Gastroesophageal sphincter (tissue), 4 donors: ENCODE data around the gene ZC3H14. TPM values are rescaled to one million over a fixed set of nuclear protein-coding genes. Genes with fewer than 3 reads are reported as not detected.

Experiments
- ATAC-seq: fragments of 150-250 bp; one replicate; pipeline ENCODE4 v1.9.1; 2016; ENCODE audit warnings: mild to moderate bottlenecking, moderate library complexity
- H3K27ac ChIP-seq, 4 donors: fragments of 200-600 bp; sonication (generic) in 3 of 4; 1 replicate in 3 of 4; 2 replicates in 1 of 4; pipeline ENCODE4 v1.5.1; 2016 to 2019
- H3K27me3 ChIP-seq: fragments of 200-600 bp; sonication (generic); one replicate; pipeline ENCODE4 v1.5.1; 2019
- H3K36me3 ChIP-seq, 2 donors: fragments of 200-600 bp; sonication (generic); one replicate each; pipeline ENCODE4 v1.5.1; 2019; ENCODE audit warnings: control low read depth in 1 of 2
- H3K4me1 ChIP-seq, 3 donors: fragments of 200-600 bp; sonication (generic); 1 replicate in 2 of 3; 2 replicates in 1 of 3; pipeline ENCODE4 v1.5.1; 2016 to 2019; ENCODE audit warnings: control low read depth in 2 of 3
- H3K4me3 ChIP-seq, 2 donors: fragments of 200-600 bp; sonication (generic); one replicate each; pipeline ENCODE4 v1.5.1; 2019; ENCODE audit warnings: mild to moderate bottlenecking in 1 of 2, moderate library complexity in 1 of 2
- H3K9me3 ChIP-seq, 3 donors: fragments of 200-600 bp; sonication (generic); one replicate each; pipeline ENCODE4 v1.5.1; 2017 to 2019; ENCODE audit warnings: control low read depth in 2 of 3
- EP300 ChIP-seq: sonication (generic); formaldehyde crosslinking; IDR thresholded peaks from one replicate; pipeline ENCODE4 v1.6.1; 2017; ENCODE audit warnings: antibody characterized with exemption, mild to moderate bottlenecking
- POLR2A ChIP-seq, 2 donors: fragments of 450-650 bp; IDR thresholded peaks; one replicate each; pipeline ENCODE4 v1.6.1; 2017; ENCODE audit warnings: antibody characterized with exemption in 2 of 2, mild to moderate bottlenecking in 2 of 2, moderate library complexity in 1 of 2
- POLR2AphosphoS5 ChIP-seq: sonication (generic); formaldehyde crosslinking; IDR thresholded peaks from one replicate; pipeline ENCODE4 v1.6.1; 2017; ENCODE audit warnings: antibody characterized with exemption
- WGBS, 2 donors: methylation state at CpG; one replicate each; pipeline ENCODE4 v1.1.5; 2018; ENCODE audit warnings: low coverage in 1 of 2; 5-methylcytosine and 5-hydroxymethylcytosine counted together
- total RNA-seq, 4 donors: library from RNA; depleted of rRNA; stranded (reverse); fragments of >200 nt; gene quantifications; one replicate each; pipeline ENCODE4 v1.1.0, GENCODE V29; 2016
- TF ChIP-seq, protein P1 (sequence below), 4 experiments: fragments of 200-600 bp in 2 of 4; fragments of 450-650 bp in 2 of 4; sonication (generic) in 1 of 4; IDR thresholded peaks; one replicate each; pipeline ENCODE4 v1.5.1; 2017 to 2019; ENCODE audit warnings: antibody characterized with exemption in 4 of 4, mild to moderate bottlenecking in 2 of 4, moderate library complexity in 2 of 4

Gene ZC3H14, protein sequence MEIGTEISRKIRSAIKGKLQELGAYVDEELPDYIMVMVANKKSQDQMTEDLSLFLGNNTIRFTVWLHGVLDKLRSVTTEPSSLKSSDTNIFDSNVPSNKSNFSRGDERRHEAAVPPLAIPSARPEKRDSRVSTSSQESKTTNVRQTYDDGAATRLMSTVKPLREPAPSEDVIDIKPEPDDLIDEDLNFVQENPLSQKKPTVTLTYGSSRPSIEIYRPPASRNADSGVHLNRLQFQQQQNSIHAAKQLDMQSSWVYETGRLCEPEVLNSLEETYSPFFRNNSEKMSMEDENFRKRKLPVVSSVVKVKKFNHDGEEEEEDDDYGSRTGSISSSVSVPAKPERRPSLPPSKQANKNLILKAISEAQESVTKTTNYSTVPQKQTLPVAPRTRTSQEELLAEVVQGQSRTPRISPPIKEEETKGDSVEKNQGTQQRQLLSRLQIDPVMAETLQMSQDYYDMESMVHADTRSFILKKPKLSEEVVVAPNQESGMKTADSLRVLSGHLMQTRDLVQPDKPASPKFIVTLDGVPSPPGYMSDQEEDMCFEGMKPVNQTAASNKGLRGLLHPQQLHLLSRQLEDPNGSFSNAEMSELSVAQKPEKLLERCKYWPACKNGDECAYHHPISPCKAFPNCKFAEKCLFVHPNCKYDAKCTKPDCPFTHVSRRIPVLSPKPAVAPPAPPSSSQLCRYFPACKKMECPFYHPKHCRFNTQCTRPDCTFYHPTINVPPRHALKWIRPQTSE
- 10 to 100 TPM; 59.1 to 84.5 (median 72.3) TPM for total RNA-seq

DNA sequence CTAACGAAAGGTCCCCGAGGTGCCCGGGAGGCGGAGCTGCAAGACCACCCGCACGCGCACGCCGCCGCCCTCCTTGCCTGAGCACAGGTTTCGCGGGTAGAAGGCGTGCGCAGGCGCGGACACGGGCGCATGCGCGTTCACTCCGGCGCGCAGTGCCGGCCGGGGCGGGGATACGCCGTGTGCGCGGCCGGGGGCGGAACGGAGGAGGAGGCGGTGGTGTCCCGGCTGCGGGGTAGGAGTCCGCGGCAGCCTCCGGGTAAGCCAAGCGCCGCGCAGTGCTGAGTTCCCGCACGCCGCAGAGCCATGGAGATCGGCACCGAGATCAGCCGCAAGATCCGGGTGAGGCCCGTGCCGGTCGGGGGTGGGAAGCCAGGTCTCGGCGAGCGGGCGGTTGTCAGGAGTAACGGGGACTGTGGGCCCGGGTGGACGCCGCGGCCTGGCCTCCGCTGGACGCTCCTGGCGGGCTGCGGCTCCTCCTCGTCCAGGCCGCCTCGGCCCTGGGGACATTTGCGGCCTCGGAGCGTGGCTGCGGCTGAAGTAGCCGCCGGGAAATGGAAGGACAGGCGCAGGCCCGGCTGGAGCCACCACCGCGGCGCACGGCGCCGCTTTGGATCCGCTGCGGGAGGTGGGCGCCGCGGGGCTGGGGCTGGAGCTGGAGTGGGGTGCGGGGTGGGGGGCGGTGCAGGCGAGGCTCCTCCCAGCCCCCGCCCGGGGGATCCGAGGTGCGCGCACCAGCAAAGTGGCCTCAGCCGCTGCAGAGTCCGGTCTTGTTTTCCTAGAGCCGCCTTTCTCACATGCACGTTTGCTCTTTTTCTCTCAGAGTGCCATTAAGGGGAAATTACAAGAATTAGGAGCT, at the start of gene ZC3H14:
Gene ZC3H14 (plus strand): TSS at position 207 of the 856 bp plus-strand sequence. CDS start 97 bp downstream, at position 304.
- Histone ChIP-seq H3K27ac (peak within 1 kb of the TSS; percentile 81 to 98 (median 94)), H3K27me3 (no peaks in the 10 kb centered on the region), H3K36me3 (peaks cover 0 to 5% of the 10 kb centered on the region in 2 donors), H3K9me3 (no peaks in the 10 kb centered on the region), H3K4me3 (peak within 1 kb of the TSS; percentile 83 to 97), H3K4me1 (peaks cover 0 to 30% (median 11%) of the 10 kb centered on the region in 3 donors)
- TF ChIP-seq POLR2A (IDR thresholded peaks at IDR 0.05) (peak; percentile 76 to 82), EP300 (no peak), POLR2AphosphoS5 (peak; percentile 76)
- TF ChIP-seq, protein P1, sequence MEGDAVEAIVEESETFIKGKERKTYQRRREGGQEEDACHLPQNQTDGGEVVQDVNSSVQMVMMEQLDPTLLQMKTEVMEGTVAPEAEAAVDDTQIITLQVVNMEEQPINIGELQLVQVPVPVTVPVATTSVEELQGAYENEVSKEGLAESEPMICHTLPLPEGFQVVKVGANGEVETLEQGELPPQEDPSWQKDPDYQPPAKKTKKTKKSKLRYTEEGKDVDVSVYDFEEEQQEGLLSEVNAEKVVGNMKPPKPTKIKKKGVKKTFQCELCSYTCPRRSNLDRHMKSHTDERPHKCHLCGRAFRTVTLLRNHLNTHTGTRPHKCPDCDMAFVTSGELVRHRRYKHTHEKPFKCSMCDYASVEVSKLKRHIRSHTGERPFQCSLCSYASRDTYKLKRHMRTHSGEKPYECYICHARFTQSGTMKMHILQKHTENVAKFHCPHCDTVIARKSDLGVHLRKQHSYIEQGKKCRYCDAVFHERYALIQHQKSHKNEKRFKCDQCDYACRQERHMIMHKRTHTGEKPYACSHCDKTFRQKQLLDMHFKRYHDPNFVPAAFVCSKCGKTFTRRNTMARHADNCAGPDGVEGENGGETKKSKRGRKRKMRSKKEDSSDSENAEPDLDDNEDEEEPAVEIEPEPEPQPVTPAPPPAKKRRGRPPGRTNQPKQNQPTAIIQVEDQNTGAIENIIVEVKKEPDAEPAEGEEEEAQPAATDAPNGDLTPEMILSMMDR (IDR thresholded peaks at IDR 0.05): peak in 1 of 4 experiments; percentile 1
- 0% methylated on average over 2 to 3 of the region's 99 CpGs for WGBS, 2 donors
- peak; percentile 98 for ATAC-seq

DNA sequence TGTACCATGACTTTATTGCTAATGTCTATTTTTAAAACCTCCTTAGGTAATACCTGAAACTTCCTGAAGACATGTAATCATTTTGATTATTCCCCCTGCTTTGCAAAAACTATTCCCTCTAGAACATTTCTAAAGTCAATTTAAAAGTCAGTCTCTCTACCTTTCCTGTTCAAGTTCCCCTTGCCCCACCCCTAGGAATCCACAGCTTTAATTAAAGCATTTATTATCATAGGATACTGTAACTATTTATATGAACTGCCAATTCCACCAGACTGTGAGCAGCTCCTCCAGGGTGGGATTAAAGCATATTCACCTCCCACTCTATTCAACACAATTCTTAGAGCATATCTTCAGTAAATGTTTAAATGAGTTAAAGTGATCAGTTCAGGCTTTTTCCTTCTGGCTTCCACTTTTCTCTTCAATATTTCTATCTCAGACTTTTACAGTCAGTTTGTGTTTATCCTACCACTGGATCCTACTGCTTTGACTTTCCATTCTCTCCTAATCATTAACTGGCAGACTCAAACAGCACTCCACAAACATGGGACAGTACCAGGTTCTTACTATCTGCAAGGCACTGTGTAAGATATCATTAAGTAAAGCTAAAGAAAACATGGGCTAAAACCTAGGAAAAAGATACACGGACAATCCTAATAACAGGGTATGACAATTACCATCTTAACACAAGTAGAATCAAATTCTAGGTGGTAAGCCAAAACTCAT, 47.2 kb upstream of the ZC3H14 start:
- Histone ChIP-seq H3K4me3 (no peak overlapping the region), H3K4me1 (peaks cover 0 to 3% (median 0%) of the 10 kb centered on the region in 3 donors), H3K36me3 (peaks cover 0 to 32% of the 10 kb centered on the region in 2 donors), H3K27me3 (no peaks in the 10 kb centered on the region), H3K9me3 (no peaks in the 10 kb centered on the region), H3K27ac (no peak overlapping the region)
- 29 to 71% methylated on average over 1 of the region's 1 CpG for WGBS, 2 donors
- no peak for ATAC-seq
- no peak for TF ChIP-seq POLR2AphosphoS5
- TF ChIP-seq POLR2A (IDR thresholded peaks at IDR 0.05): no peak
- TF ChIP-seq EP300: no peak
- TF ChIP-seq, protein P1 (IDR thresholded peaks at IDR 0.05): no peak

DNA sequence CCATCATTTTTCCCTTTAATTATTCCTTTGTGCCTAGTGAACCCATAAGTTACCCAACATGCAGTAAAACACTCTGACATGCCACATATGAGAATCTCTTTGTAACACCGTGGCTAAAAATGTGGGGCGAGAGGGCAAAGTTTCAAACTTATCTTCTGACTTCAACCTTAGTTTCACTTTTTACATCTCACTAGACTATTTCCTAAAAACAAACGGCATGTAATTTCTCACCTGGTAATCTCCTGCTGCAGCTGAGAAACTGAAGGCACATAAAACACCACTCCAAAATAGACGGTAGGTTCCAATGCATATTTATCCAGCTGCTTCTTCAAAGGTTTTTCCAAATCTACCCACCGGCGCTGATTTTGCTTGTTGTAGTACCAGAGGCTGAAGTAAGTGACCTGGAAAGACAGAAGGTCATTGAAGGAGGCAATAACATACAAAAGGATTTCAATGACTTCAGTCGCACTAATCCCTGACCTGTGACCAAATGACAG, 45.9 kb upstream of the ZC3H14 start:
- H3K36me3 ChIP-seq: peaks cover 0 to 32% of the 10 kb centered on the region in 2 donors
- TF ChIP-seq EP300: no peak
- no peak for TF ChIP-seq POLR2AphosphoS5
- no peak for TF ChIP-seq POLR2A (IDR thresholded peaks at IDR 0.05)
- TF ChIP-seq, protein P1 (IDR thresholded peaks at IDR 0.05): no peak
- H3K4me3 ChIP-seq: no peak overlapping the region
- H3K27ac ChIP-seq: no peak overlapping the region
- no peak for ATAC-seq
- WGBS, 2 donors: 57 to 67% methylated on average over 5 to 7 of the region's 7 CpGs
- peaks cover 0 to 4% (median 0%) of the 10 kb centered on the region in 3 donors for H3K4me1 ChIP-seq
- no peaks in the 10 kb centered on the region for H3K9me3 ChIP-seq
- H3K27me3 ChIP-seq: no peaks in the 10 kb centered on the region
